Naive thymus-derived CD8-positive, alpha-beta T cell (primary cell): ENCODE measurements around the gene EFNA1. TPM values are rescaled to one million over a fixed set of nuclear protein-coding genes. Genes with fewer than 3 reads are reported as not detected.
"Not testable (repeated sequence)": the region's sequence is repeated elsewhere in the genome, so short reads cannot be mapped to it uniquely, and the experiment has no call there.

Source experiments
- ATAC-seq, 2 donors: fragments of 150-1000 bp; cut with Tn5 transposase in 1 of 2; sonication (Bioruptor Pico), chemical (Tn5 transposase) in 1 of 2; 1 replicate in 1 of 2; 2 replicates in 1 of 2; pipeline ENCODE4 v1.10.0; 2021; ENCODE audit warnings: mild to moderate bottlenecking in 2 of 2, moderate library complexity in 2 of 2
- POLR2A ChIA-PET: fragments of 350-600 bp; sonication (Branson Sonifier 250); formaldehyde crosslinking; loops from one replicate; lab custom pipeline; 2021; ENCODE audit warnings: antibody characterized with exemption; lab: Charles Lee
- DNase-seq, 10 donors: peaks; one replicate each; pipeline versions ENCODE4 v3.0.0 to v3.0.0-alpha.2; 2020 to 2022
- H3K27ac Mint-ChIP-seq, 10 donors: one replicate each; pipeline ENCODE4 v1.8.0; 2020 to 2022; ENCODE audit warnings: mild to moderate bottlenecking in 10 of 10, mixed read lengths in 10 of 10, moderate library complexity in 4 of 10, inconsistent platforms in 1 of 10
- H3K27me3 Mint-ChIP-seq, 5 donors: one replicate each; pipeline ENCODE4 v1.8.0; 2021 to 2022; ENCODE audit warnings: mixed read lengths in 5 of 5
- H3K36me3 Mint-ChIP-seq, 3 donors: one replicate each; pipeline ENCODE4 v1.8.0; 2020 to 2022; ENCODE audit warnings: mixed read lengths in 3 of 3, mild to moderate bottlenecking in 2 of 3, inconsistent platforms in 1 of 3
- H3K4me1 Mint-ChIP-seq, 4 donors: one replicate each; pipeline ENCODE4 v1.8.0; 2021 to 2022; ENCODE audit warnings: mixed read lengths in 4 of 4
- H3K4me3 Mint-ChIP-seq, 10 donors: one replicate each; pipeline ENCODE4 v1.8.0; 2020 to 2022; ENCODE audit warnings: mild to moderate bottlenecking in 10 of 10, mixed read lengths in 10 of 10, moderate library complexity in 6 of 10, inconsistent platforms in 1 of 10
- H3K9me3 Mint-ChIP-seq, 9 donors: one replicate each; pipeline ENCODE4 v1.8.0; 2020 to 2022; ENCODE audit warnings: mixed read lengths in 9 of 9, mild to moderate bottlenecking in 3 of 9, inconsistent platforms in 1 of 9, moderate library complexity in 1 of 9
- polyA plus RNA-seq, 3 donors: library from polyadenylated mRNA; unstranded; fragments of 300-500 nt; fragmentation: Illumina TruSeq; gene quantifications; one replicate each; pipeline ENCODE4 v1.2.3, GENCODE V29; 2021
- total RNA-seq, 8 experiments: library from RNA in 2 of 8; stranded (reverse) in 2 of 8; gene quantifications; one replicate each; pipeline ENCODE4 v1.2.3 and lab custom pipeline; 2021 to 2026

EFNA1 gene
- total and polyA plus RNA-seq, 5 experiments from 2014 or later: 2.9 to 12.0 (median 8.5) TPM

- Mint-ChIP-seq H3K9me3 (no peaks in the 10 kb centered on the region), H3K36me3 (no peaks in the 10 kb centered on the region), H3K27me3 (peaks cover 0 to 3% (median 0%) of the 10 kb centered on the region in 5 donors), H3K4me1 (peaks cover 0 to 2% (median 0%) of the 10 kb centered on the region in 4 donors), H3K27ac (no peak overlapping the region), H3K4me3 (no peak overlapping the region)
- ATAC-seq: no peak
- no peak for DNase-seq
- POLR2A ChIA-PET: interaction anchor here (0.6 to 0.7 kb wide), 2 partner anchors 56 to 672 kb away, joined by 3 to 4 read pairs; no protein-coding TSS in a partner anchor
Observed at GRCh38 chr1:155117610-155118009, 10.1 kb upstream of the EFNA1 start.

- not testable (repeated sequence) for H3K27ac Mint-ChIP-seq, H3K4me1 Mint-ChIP-seq, DNase-seq, H3K9me3 Mint-ChIP-seq, H3K36me3 Mint-ChIP-seq, H3K27me3 Mint-ChIP-seq, ATAC-seq, H3K4me3 Mint-ChIP-seq
- POLR2A ChIA-PET: interaction anchor here (0.7 kb wide), 1 partner anchor 17 kb away, joined by 3 read pairs; no protein-coding TSS in a partner anchor
Observed at GRCh38 chr1:155118090-155118489, 9.6 kb upstream of the EFNA1 start.

GRCh38 chr1:155120253-155120652 is 7.4 kb upstream of the EFNA1 start:
- peaks cover 0 to 2% (median 0%) of the 10 kb centered on the region in 4 donors for H3K4me1 Mint-ChIP-seq
- no peak overlapping the region for H3K4me3 Mint-ChIP-seq
- DNase-seq (no peak), ATAC-seq (no peak)
- no peaks in the 10 kb centered on the region for H3K36me3 Mint-ChIP-seq
- POLR2A ChIA-PET: interaction anchor here (0.6 kb wide), 1 partner anchor 63 kb away, joined by 4 read pairs; no protein-coding TSS in a partner anchor
- no peaks in the 10 kb centered on the region for H3K9me3 Mint-ChIP-seq
- peaks cover 0 to 3% (median 0%) of the 10 kb centered on the region in 5 donors for H3K27me3 Mint-ChIP-seq
- H3K27ac Mint-ChIP-seq: no peak overlapping the region

GRCh38 chr1:155121249-155121648 is 6.4 kb upstream of the EFNA1 start:
- DNase-seq (no peak), ATAC-seq (no peak)
- no peak overlapping the region for H3K4me3 Mint-ChIP-seq
- peaks cover 0 to 2% (median under 1%) of the 10 kb centered on the region in 4 donors for H3K4me1 Mint-ChIP-seq
- no peaks in the 10 kb centered on the region for H3K9me3 Mint-ChIP-seq
- no peak overlapping the region for H3K27ac Mint-ChIP-seq
- H3K36me3 Mint-ChIP-seq: no peaks in the 10 kb centered on the region
- H3K27me3 Mint-ChIP-seq: peaks cover 0 to 3% (median 0%) of the 10 kb centered on the region in 5 donors
- POLR2A ChIA-PET: interaction anchor here (1.1 kb wide), 1 partner anchor 13 kb away, joined by 4 read pairs; the partner anchor contains the start of gene SLC50A1

- no peak for ATAC-seq
- Mint-ChIP-seq H3K36me3 (no peaks in the 10 kb centered on the region), H3K27me3 (peaks cover 0 to 7% (median 2%) of the 10 kb centered on the region in 5 donors), H3K9me3 (no peaks in the 10 kb centered on the region), H3K27ac (no peak overlapping the region), H3K4me3 (no peak overlapping the region), H3K4me1 (peaks cover 6 to 10% (median 8%) of the 10 kb centered on the region in 4 donors)
- DNase-seq: no peak
- POLR2A ChIA-PET: interaction anchor here (0.7 kb wide), 1 partner anchor 1437 kb away, joined by 3 read pairs; no protein-coding TSS in a partner anchor
Observed at GRCh38 chr1:155122308-155122707, 5.4 kb upstream of the EFNA1 start.

GRCh38 chr1:155123801-155124200 is 3.9 kb upstream of the EFNA1 start:
- Mint-ChIP-seq H3K27ac (no peak overlapping the region), H3K4me3 (no peak overlapping the region), H3K27me3 (peaks cover 0 to 13% (median 2%) of the 10 kb centered on the region in 5 donors), H3K36me3 (no peaks in the 10 kb centered on the region), H3K9me3 (no peaks in the 10 kb centered on the region), H3K4me1 (peaks cover 15 to 22% (median 20%) of the 10 kb centered on the region in 4 donors)
- ATAC-seq (no peak), DNase-seq (no peak)
- POLR2A ChIA-PET: interaction anchor here (0.6 to 1.4 kb wide), 2 partner anchors 12 to 897 kb away, joined by 3 to 7 read pairs; partner anchors contain the start of gene SLC50A1

- H3K4me3 Mint-ChIP-seq: peak overlapping the region in 2 of 10 donors; percentile 10 to 45
Observed at GRCh38 chr1:155124503-155125463, 2.9 kb upstream of the EFNA1 start.

GRCh38 chr1:155125511-155125945 is 2.1 kb upstream of the EFNA1 start:
- H3K9me3 Mint-ChIP-seq: no peaks in the 10 kb centered on the region
- POLR2A ChIA-PET: interaction anchor here (0.6 to 1.8 kb wide), 4 partner anchors 10 to 491 kb away, joined by 3 to 6 read pairs (median 4); partner anchors contain the start of gene SLC50A1
- DNase-seq: no peak
- H3K36me3 Mint-ChIP-seq: no peaks in the 10 kb centered on the region
- no peak for ATAC-seq
- H3K27me3 Mint-ChIP-seq: peaks cover 0 to 12% (median 2%) of the 10 kb centered on the region in 5 donors
- peak overlapping the region in 3 of 10 donors; percentile 24 to 60 (median 59) for H3K27ac Mint-ChIP-seq
- H3K4me3 Mint-ChIP-seq: peak overlapping the region in 9 of 10 donors; percentile 15 to 84 (median 39)
- peaks cover 22 to 39% (median 34%) of the 10 kb centered on the region in 4 donors for H3K4me1 Mint-ChIP-seq

More at GRCh38 chr1:155124503-155125463, 2.9 kb upstream of the EFNA1 start:
- no peak for DNase-seq
- Mint-ChIP-seq H3K9me3 (no peaks in the 10 kb centered on the region), H3K36me3 (no peaks in the 10 kb centered on the region), H3K4me1 (peaks cover 21 to 32% (median 29%) of the 10 kb centered on the region in 4 donors), H3K27ac (no peak overlapping the region), H3K27me3 (peaks cover 0 to 11% (median 2%) of the 10 kb centered on the region in 5 donors)
- POLR2A ChIA-PET: interaction anchor here (1.3 to 1.4 kb wide), 2 partner anchors 10 to 11 kb away, joined by 5 to 7 read pairs; partner anchors contain the start of gene SLC50A1
- no peak for ATAC-seq

- peaks cover 0 to 14% (median 2%) of the 10 kb centered on the region in 5 donors for H3K27me3 Mint-ChIP-seq
- no peak for ATAC-seq
Observed at GRCh38 chr1:155125946-155126555, 1.6 kb upstream of the EFNA1 start.

GRCh38 chr1:155126556-155127104 is 1.0 kb upstream of the EFNA1 start:
- peaks cover 0 to under 1% (median 0%) of the 10 kb centered on the region in 3 donors for H3K36me3 Mint-ChIP-seq
- peak overlapping the region in 9 of 10 donors; percentile 15 to 91 (median 74) for H3K27ac Mint-ChIP-seq
- ATAC-seq (peak; percentile 59 to 71), DNase-seq (peak in 8 of 10 donors; percentile 26 to 72 (median 36))
- H3K4me1 Mint-ChIP-seq: peaks cover 26 to 43% (median 41%) of the 10 kb centered on the region in 4 donors
- H3K4me3 Mint-ChIP-seq: peak overlapping the region; percentile 84 to 97 (median 90)
- POLR2A ChIA-PET: interaction anchor here (0.5 to 3.1 kb wide), 3 partner anchors 8 to 132 kb away, joined by 4 to 10 read pairs (median 6); partner anchors contain the start of gene SLC50A1
- H3K27me3 Mint-ChIP-seq: peaks cover 0 to 14% (median 2%) of the 10 kb centered on the region in 5 donors
- H3K9me3 Mint-ChIP-seq: no peaks in the 10 kb centered on the region

More at GRCh38 chr1:155125946-155126555, 1.6 kb upstream of the EFNA1 start:
- Mint-ChIP-seq H3K9me3 (no peaks in the 10 kb centered on the region), H3K4me3 (peak overlapping the region; percentile 33 to 97 (median 58)), H3K27ac (peak overlapping the region in 3 of 10 donors; percentile 24 to 60 (median 59)), H3K36me3 (no peaks in the 10 kb centered on the region), H3K4me1 (peaks cover 26 to 43% (median 39%) of the 10 kb centered on the region in 4 donors)
- no peak for DNase-seq
- POLR2A ChIA-PET: interaction anchor here (0.6 to 3.1 kb wide), 5 partner anchors 9 to 491 kb away, joined by 3 to 10 read pairs (median 5); partner anchors contain the start of gene SLC50A1

- POLR2A ChIA-PET: interaction anchor here (0.6 to 3.1 kb wide), 8 partner anchors 9 to 66 kb away, joined by 3 to 10 read pairs (median 4); partner anchors contain the start of genes DPM3 and KRTCAP2
- H3K9me3 Mint-ChIP-seq: no peaks in the 10 kb centered on the region
- H3K27me3 Mint-ChIP-seq: peaks cover 0 to 14% (median 2%) of the 10 kb centered on the region in 5 donors
- H3K36me3 Mint-ChIP-seq: peaks cover 0 to 8% (median 0%) of the 10 kb centered on the region in 3 donors
- peaks cover 31 to 43% (median 41%) of the 10 kb centered on the region in 4 donors for H3K4me1 Mint-ChIP-seq
- DNase-seq (no peak), ATAC-seq (peak in 1 of 2 donors; percentile 28)
- peak overlapping the region; percentile 67 to 92 (median 87) for H3K27ac Mint-ChIP-seq
- peak overlapping the region; percentile 82 to 95 (median 87) for H3K4me3 Mint-ChIP-seq
Observed at GRCh38 chr1:155127967-155128754, 485 bp downstream of the EFNA1 start.
